ENCODE results near the gene RNMT. TPM values are rescaled to one million over a fixed set of nuclear protein-coding genes. Genes with fewer than 3 reads are reported as not detected.

RNMT gene
- total RNA-seq, 1 experiment from 2014 or later = 66.3 TPM

DNA sequence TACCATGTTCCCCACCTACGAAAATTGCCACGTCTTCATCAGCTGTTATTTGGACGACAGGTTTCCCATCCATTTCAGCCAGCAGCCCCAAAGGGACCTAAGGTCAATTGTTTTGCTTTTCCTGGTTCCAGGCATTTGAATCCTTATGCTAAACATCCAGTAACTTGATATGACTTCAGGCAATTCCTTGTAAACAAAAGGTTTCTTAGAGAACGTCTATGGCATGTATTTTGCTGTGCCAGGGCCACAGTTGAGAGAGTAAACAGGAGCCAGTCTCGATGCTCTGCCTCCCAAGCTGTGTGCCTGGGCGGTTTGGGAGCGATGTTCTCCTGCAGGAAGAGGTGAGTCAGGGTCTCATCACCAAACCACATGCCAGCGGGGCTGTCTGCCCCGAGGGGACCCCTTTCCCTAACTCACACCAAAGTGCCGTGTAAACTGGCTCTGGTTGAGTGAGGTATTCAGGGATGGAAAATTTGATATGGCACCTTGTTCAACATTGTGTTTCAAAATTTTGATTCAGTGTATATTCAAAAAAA is 84.5 kb downstream of the RNMT start:
- no peaks in the 10 kb centered on the region for H4K20me1 ChIP-seq (ENCODE audit: control insufficient read depth, insufficient read depth, insufficient read length)
- DNase-seq = no peak
- Mint-ChIP-seq H3K4me3 (peak overlapping the region; percentile 13 to 19; a peak in 2 of 5 replicates), H3K9me3 (no peaks in the 10 kb centered on the region), H3K36me3 (ENCODE audit: insufficient read depth in 1 of 3, low read depth in 3 of 3) (no peaks in the 10 kb centered on the region), H3K4me1 (peaks cover 67 to 68% of the 10 kb centered on the region in 2 experiments), H3K27ac (peak overlapping the region; percentile 46 to 87 (median 69); a peak in 5 of 7 replicates), H3K27me3 (ENCODE audit: low read depth) (no peaks in the 10 kb centered on the region)
- no peak overlapping the region for H4K91ac ChIP-seq (ENCODE audit: insufficient read length, low read depth, low read length)
- no peak overlapping the region for H2BK20ac ChIP-seq (ENCODE audit: low read depth, low read length, poor library complexity, severe bottlenecking)
- no peak overlapping the region for H3T11ph ChIP-seq (ENCODE audit: low read length)
- no peaks in the 10 kb centered on the region for H3K79me2 ChIP-seq (ENCODE audit: insufficient read depth, low read length)
- no peak overlapping the region for H3K23ac ChIP-seq (ENCODE audit: insufficient read length, low read depth, low read length)
- H3K23me2 ChIP-seq (ENCODE audit: insufficient read length, low read depth, low read length, poor library complexity, severe bottlenecking) = no peaks in the 10 kb centered on the region
- no CpG with 5 or more reads among the region's 10 CpGs for WGBS (ENCODE audit: extremely low coverage, insufficient read length, low lambda C conversion rate)
- no peak overlapping the region for H2BK120ac ChIP-seq (ENCODE audit: low read depth, low read length, poor library complexity, severe bottlenecking)
- H3K18ac ChIP-seq (ENCODE audit: insufficient read length, low read depth, low read length) = no peak overlapping the region
- no peak overlapping the region for H2AFZ ChIP-seq (ENCODE audit: low read length)
- H3K9ac ChIP-seq (ENCODE audit: extremely low read depth, insufficient read length, low read length) = no peak overlapping the region
- H3K79me1 ChIP-seq (ENCODE audit: insufficient read depth, low read depth, low read length, poor library complexity, severe bottlenecking) = no peaks in the 10 kb centered on the region
- no peak overlapping the region for H3K4me2 ChIP-seq (ENCODE audit: insufficient read depth, insufficient read length, low read length)
- H3K4me1 ChIP-seq (ENCODE audit: insufficient read depth, low read length) = peaks cover 29% of the 10 kb centered on the region
- no peak overlapping the region for H4K5ac ChIP-seq (ENCODE audit: insufficient read length, low read depth, low read length)
- no peak overlapping the region for H3K27ac ChIP-seq (ENCODE audit: insufficient read length, low read depth, low read length)
- H3K14ac ChIP-seq (ENCODE audit: insufficient read depth, low read length) = 0 out of 2 replicates have a peak overlapping the region, but pooled peaks have one; percentile 36
- TF ChIP-seq, protein P1, sequence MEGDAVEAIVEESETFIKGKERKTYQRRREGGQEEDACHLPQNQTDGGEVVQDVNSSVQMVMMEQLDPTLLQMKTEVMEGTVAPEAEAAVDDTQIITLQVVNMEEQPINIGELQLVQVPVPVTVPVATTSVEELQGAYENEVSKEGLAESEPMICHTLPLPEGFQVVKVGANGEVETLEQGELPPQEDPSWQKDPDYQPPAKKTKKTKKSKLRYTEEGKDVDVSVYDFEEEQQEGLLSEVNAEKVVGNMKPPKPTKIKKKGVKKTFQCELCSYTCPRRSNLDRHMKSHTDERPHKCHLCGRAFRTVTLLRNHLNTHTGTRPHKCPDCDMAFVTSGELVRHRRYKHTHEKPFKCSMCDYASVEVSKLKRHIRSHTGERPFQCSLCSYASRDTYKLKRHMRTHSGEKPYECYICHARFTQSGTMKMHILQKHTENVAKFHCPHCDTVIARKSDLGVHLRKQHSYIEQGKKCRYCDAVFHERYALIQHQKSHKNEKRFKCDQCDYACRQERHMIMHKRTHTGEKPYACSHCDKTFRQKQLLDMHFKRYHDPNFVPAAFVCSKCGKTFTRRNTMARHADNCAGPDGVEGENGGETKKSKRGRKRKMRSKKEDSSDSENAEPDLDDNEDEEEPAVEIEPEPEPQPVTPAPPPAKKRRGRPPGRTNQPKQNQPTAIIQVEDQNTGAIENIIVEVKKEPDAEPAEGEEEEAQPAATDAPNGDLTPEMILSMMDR (conservative IDR thresholded peaks at IDR 0.05) = no peak
- H2BK12ac ChIP-seq (ENCODE audit: insufficient read length, low read depth, low read length) = no peak overlapping the region
- H4K8ac ChIP-seq (replicated peaks; ENCODE audit: insufficient read length, low read depth, low read length) = no peak overlapping the region
- H2AK5ac ChIP-seq (ENCODE audit: insufficient read length, low read length) = no peak overlapping the region
- no peak overlapping the region for H2BK5ac ChIP-seq (ENCODE audit: insufficient read length, low read length)
- no peaks in the 10 kb centered on the region for H3K27me3 ChIP-seq (ENCODE audit: insufficient read depth, low read length)
- H2BK15ac ChIP-seq (ENCODE audit: low read depth, low read length) = no peak overlapping the region
- H3K56ac ChIP-seq (ENCODE audit: insufficient read length, low read depth, low read length) = no peak overlapping the region
- no peaks in the 10 kb centered on the region for H3K9me3 ChIP-seq (ENCODE audit: control insufficient read depth, low read depth, low read length)
- H3K4ac ChIP-seq (ENCODE audit: low read depth, low read length) = no peak overlapping the region
